ENCODE data around the gene TMEM258.

DNA sequence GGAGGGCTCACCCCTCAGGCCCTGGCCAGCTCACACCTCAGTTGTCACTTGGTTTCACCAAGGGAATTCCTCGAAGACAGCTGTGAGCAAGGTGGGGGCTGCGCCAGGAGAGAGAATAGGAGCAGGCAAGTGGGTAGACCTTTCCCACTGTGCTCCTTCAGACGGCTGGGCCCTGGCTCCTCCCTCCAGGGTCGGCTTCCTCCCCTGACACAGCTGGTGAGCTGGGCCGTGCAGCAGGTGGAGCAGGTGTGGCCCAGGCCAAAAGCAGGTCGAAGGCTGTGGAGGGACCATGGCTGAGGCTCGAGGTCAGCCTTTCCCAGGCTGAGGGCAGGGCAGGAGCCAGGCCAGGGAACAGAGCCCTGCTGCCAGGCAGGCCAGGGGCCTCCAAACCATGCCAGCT, 52.4 kb downstream of the TMEM258 start:
- TF ChIP-seq TARDBP (IDR thresholded peaks at IDR 0.05), result no peak
- no peak for TF ChIP-seq SUZ12 (IDR thresholded peaks at IDR 0.05)
- no peak for TF ChIP-seq BHLHE40 (IDR thresholded peaks at IDR 0.05; ENCODE audit: borderline replicate concordance)
- no peak for TF ChIP-seq HDGF (IDR thresholded peaks at IDR 0.05; ENCODE audit: borderline replicate concordance)

All from HEK293T (cell line).